ENCODE results near the gene MARCHF3.

GRCh38 chr5:127025467-127025866 lies 4.9 kb downstream of the MARCHF3 start:
- TF ChIP-seq POLR2A (IDR thresholded peaks at IDR 0.05) (no peak), CTCF (IDR thresholded peaks at IDR 0.05) (no peak), POLR2AphosphoS5 (IDR thresholded peaks at IDR 0.05) (no peak), EP300 (IDR thresholded peaks at IDR 0.05) (no peak)
